ENCODE data around the gene PARP9.

PARP9 gene

GRCh38 chr3:122564155-122564912 is at the start of gene PARP9, which contains the start of gene DTX3L:
TSS of gene PARP9 (minus strand) at chr3:122564300. CDS start at chr3:122559620, 4,680 bp downstream.
TSS of gene DTX3L (plus strand) at chr3:122564338. CDS start at chr3:122564427, 89 bp downstream.
- Histone ChIP-seq H3K4me1 (ENCODE audit: control insufficient read depth, insufficient read depth, low read length) (no peaks in the 10 kb centered on the region; the same call in 1 of the 2 replicates), H3K27me3 (ENCODE audit: control insufficient read depth, insufficient read depth, low read length) (no peaks in the 10 kb centered on the region), H3K9me3 (ENCODE audit: control insufficient read depth, insufficient read depth, low read length) (no peaks in the 10 kb centered on the region), H3K27ac (ENCODE audit: low read length) (no peak within 1 kb of the TSS), H3K4me3 (ENCODE audit: low read length) (peak within 1 kb of the TSS; percentile 43; the same call in 1 of the 2 replicates), H3K36me3 (ENCODE audit: control insufficient read depth, insufficient read depth, low read length) (no peaks in the 10 kb centered on the region)
- DNase-seq (ENCODE audit: low read depth, low spot score) = no peak
- WGBS (ENCODE audit: insufficient coverage, insufficient read length) = no CpG with 5 or more reads among the region's 56 CpGs

GRCh38 chr3:122612696-122613095 is 48.6 kb upstream of the PARP9 start:
- peaks cover 2% of the 10 kb centered on the region; the same call in 1 of the 2 replicates for H3K4me1 ChIP-seq (ENCODE audit: control insufficient read depth, insufficient read depth, low read length)
- H3K9me3 ChIP-seq (ENCODE audit: control insufficient read depth, insufficient read depth, low read length) = no peaks in the 10 kb centered on the region
- H3K36me3 ChIP-seq (ENCODE audit: control insufficient read depth, insufficient read depth, low read length) = no peaks in the 10 kb centered on the region
- H3K4me3 ChIP-seq (ENCODE audit: low read length) = no peak overlapping the region
- no peak overlapping the region for H3K27ac ChIP-seq (ENCODE audit: low read length)
- no peak for DNase-seq (ENCODE audit: low read depth, low spot score)
- H3K27me3 ChIP-seq (ENCODE audit: control insufficient read depth, insufficient read depth, low read length) = no peaks in the 10 kb centered on the region
- no CpG with 5 or more reads among the region's 5 CpGs for WGBS (ENCODE audit: insufficient coverage, insufficient read length)

- H3K4me3 ChIP-seq (ENCODE audit: low read length) = no peak overlapping the region
- no CpG with 5 or more reads among the region's 7 CpGs for WGBS (ENCODE audit: insufficient coverage, insufficient read length)
- H3K9me3 ChIP-seq (ENCODE audit: control insufficient read depth, insufficient read depth, low read length) = no peaks in the 10 kb centered on the region
- H3K4me1 ChIP-seq (ENCODE audit: control insufficient read depth, insufficient read depth, low read length) = no peaks in the 10 kb centered on the region
- no peaks in the 10 kb centered on the region for H3K36me3 ChIP-seq (ENCODE audit: control insufficient read depth, insufficient read depth, low read length)
- no peak for DNase-seq (ENCODE audit: low read depth, low spot score)
- H3K27ac ChIP-seq (ENCODE audit: low read length) = no peak overlapping the region
- no peaks in the 10 kb centered on the region for H3K27me3 ChIP-seq (ENCODE audit: control insufficient read depth, insufficient read depth, low read length)
Observed at GRCh38 chr3:122609798-122610559, 45.9 kb upstream of the PARP9 start.

- no CpG with 5 or more reads among the region's 1 CpG for WGBS (ENCODE audit: insufficient coverage, insufficient read length)
- Histone ChIP-seq H3K4me3 (ENCODE audit: low read length) (no peak overlapping the region), H3K4me1 (ENCODE audit: control insufficient read depth, insufficient read depth, low read length) (no peaks in the 10 kb centered on the region), H3K27me3 (ENCODE audit: control insufficient read depth, insufficient read depth, low read length) (no peaks in the 10 kb centered on the region), H3K36me3 (ENCODE audit: control insufficient read depth, insufficient read depth, low read length) (no peaks in the 10 kb centered on the region), H3K9me3 (ENCODE audit: control insufficient read depth, insufficient read depth, low read length) (no peaks in the 10 kb centered on the region), H3K27ac (ENCODE audit: low read length) (no peak overlapping the region)
- no peak for DNase-seq (ENCODE audit: low read depth, low spot score)
Observed at GRCh38 chr3:122608916-122609315, 44.8 kb upstream of the PARP9 start.

GRCh38 chr3:122606330-122606729 is 42.2 kb upstream of the PARP9 start:
- no peak overlapping the region for H3K27ac ChIP-seq (ENCODE audit: low read length)
- H3K4me1 ChIP-seq (ENCODE audit: control insufficient read depth, insufficient read depth, low read length) = no peaks in the 10 kb centered on the region
- no CpG with 5 or more reads among the region's 4 CpGs for WGBS (ENCODE audit: insufficient coverage, insufficient read length)

GRCh38 chr3:122603056-122603455 is 39.0 kb upstream of the PARP9 start:
- no CpG with 5 or more reads among the region's 2 CpGs for WGBS (ENCODE audit: insufficient coverage, insufficient read length)
- H3K4me1 ChIP-seq (ENCODE audit: control insufficient read depth, insufficient read depth, low read length) = no peaks in the 10 kb centered on the region
- DNase-seq (ENCODE audit: low read depth, low spot score) = no peak
- no peaks in the 10 kb centered on the region for H3K9me3 ChIP-seq (ENCODE audit: control insufficient read depth, insufficient read depth, low read length)
- H3K27me3 ChIP-seq (ENCODE audit: control insufficient read depth, insufficient read depth, low read length) = no peaks in the 10 kb centered on the region
- H3K27ac ChIP-seq (ENCODE audit: low read length) = no peak overlapping the region
- no peak overlapping the region for H3K4me3 ChIP-seq (ENCODE audit: low read length)
- no peaks in the 10 kb centered on the region for H3K36me3 ChIP-seq (ENCODE audit: control insufficient read depth, insufficient read depth, low read length)

More at GRCh38 chr3:122606330-122606729, 42.2 kb upstream of the PARP9 start:
- Histone ChIP-seq H3K9me3 (ENCODE audit: control insufficient read depth, insufficient read depth, low read length) (no peaks in the 10 kb centered on the region), H3K4me3 (ENCODE audit: low read length) (no peak overlapping the region), H3K27me3 (ENCODE audit: control insufficient read depth, insufficient read depth, low read length) (no peaks in the 10 kb centered on the region), H3K36me3 (ENCODE audit: control insufficient read depth, insufficient read depth, low read length) (no peaks in the 10 kb centered on the region)
- DNase-seq (ENCODE audit: low read depth, low spot score) = no peak

- H3K36me3 ChIP-seq (ENCODE audit: control insufficient read depth, insufficient read depth, low read length) = no peaks in the 10 kb centered on the region
- no peak overlapping the region for H3K4me3 ChIP-seq (ENCODE audit: low read length)
- no peak for DNase-seq (ENCODE audit: low read depth, low spot score)
- H3K27me3 ChIP-seq (ENCODE audit: control insufficient read depth, insufficient read depth, low read length) = no peaks in the 10 kb centered on the region
- H3K27ac ChIP-seq (ENCODE audit: low read length) = no peak overlapping the region
- no peaks in the 10 kb centered on the region for H3K4me1 ChIP-seq (ENCODE audit: control insufficient read depth, insufficient read depth, low read length)
- no peaks in the 10 kb centered on the region for H3K9me3 ChIP-seq (ENCODE audit: control insufficient read depth, insufficient read depth, low read length)
- 100% methylated on average over 2 of the region's 5 CpGs for WGBS (ENCODE audit: insufficient coverage, insufficient read length)
Observed at GRCh38 chr3:122602011-122602710, 38.1 kb upstream of the PARP9 start.

- no CpG with 5 or more reads among the region's 4 CpGs for WGBS (ENCODE audit: insufficient coverage, insufficient read length)
- DNase-seq (ENCODE audit: low read depth, low spot score) = no peak
- H3K27me3 ChIP-seq (ENCODE audit: control insufficient read depth, insufficient read depth, low read length) = no peaks in the 10 kb centered on the region
- no peaks in the 10 kb centered on the region for H3K36me3 ChIP-seq (ENCODE audit: control insufficient read depth, insufficient read depth, low read length)
- H3K27ac ChIP-seq (ENCODE audit: low read length) = no peak overlapping the region
- H3K4me3 ChIP-seq (ENCODE audit: low read length) = no peak overlapping the region
- H3K9me3 ChIP-seq (ENCODE audit: control insufficient read depth, insufficient read depth, low read length) = no peaks in the 10 kb centered on the region
- no peaks in the 10 kb centered on the region for H3K4me1 ChIP-seq (ENCODE audit: control insufficient read depth, insufficient read depth, low read length)
Observed at GRCh38 chr3:122598556-122598955, 34.5 kb upstream of the PARP9 start.

- no peaks in the 10 kb centered on the region for H3K36me3 ChIP-seq (ENCODE audit: control insufficient read depth, insufficient read depth, low read length)
- no CpG with 5 or more reads among the region's 3 CpGs for WGBS (ENCODE audit: insufficient coverage, insufficient read length)
- H3K9me3 ChIP-seq (ENCODE audit: control insufficient read depth, insufficient read depth, low read length) = no peaks in the 10 kb centered on the region
- DNase-seq (ENCODE audit: low read depth, low spot score) = no peak
- H3K27me3 ChIP-seq (ENCODE audit: control insufficient read depth, insufficient read depth, low read length) = no peaks in the 10 kb centered on the region
- no peak overlapping the region for H3K27ac ChIP-seq (ENCODE audit: low read length)
- H3K4me3 ChIP-seq (ENCODE audit: low read length) = no peak overlapping the region
- H3K4me1 ChIP-seq (ENCODE audit: control insufficient read depth, insufficient read depth, low read length) = no peaks in the 10 kb centered on the region
Observed at GRCh38 chr3:122598151-122598550, 34.1 kb upstream of the PARP9 start.

GRCh38 chr3:122594025-122594424 is 29.9 kb upstream of the PARP9 start:
- no peak for DNase-seq (ENCODE audit: low read depth, low spot score)
- H3K36me3 ChIP-seq (ENCODE audit: control insufficient read depth, insufficient read depth, low read length) = no peaks in the 10 kb centered on the region
- no peaks in the 10 kb centered on the region for H3K27me3 ChIP-seq (ENCODE audit: control insufficient read depth, insufficient read depth, low read length)
- no peak overlapping the region for H3K4me3 ChIP-seq (ENCODE audit: low read length)
- H3K4me1 ChIP-seq (ENCODE audit: control insufficient read depth, insufficient read depth, low read length) = no peaks in the 10 kb centered on the region
- H3K27ac ChIP-seq (ENCODE audit: low read length) = no peak overlapping the region
- H3K9me3 ChIP-seq (ENCODE audit: control insufficient read depth, insufficient read depth, low read length) = no peaks in the 10 kb centered on the region
